ENCODE measurements around the gene PCDHGB3. TPM values are rescaled to one million over a fixed set of nuclear protein-coding genes. Genes with fewer than 3 reads are reported as not detected.
"Not testable (repeated sequence)": the region's sequence is repeated elsewhere in the genome, so short reads cannot be mapped to it uniquely, and the experiment has no call there.

PCDHGB3 gene
- 1 to 10 TPM; 6.0 to 8.3 TPM for total RNA-seq
- polyA plus RNA-seq (ENCODE audit: insufficient read length in 2 of 2), result 1 to 10 TPM; 7.1 to 8.4 TPM
- long read RNA-seq, donor 1, full-length matches to known transcripts, result 5 of 5 reads
- long read RNA-seq, donor 1, partial matches to known transcripts, result 0 of 5 reads
- long read RNA-seq, donor 1, other reads (novel, unspliced or antisense), result 0 of 5 reads
- long read RNA-seq, donor 2, partial matches to known transcripts, result 0 of 3 reads
- long read RNA-seq, donor 2, other reads (novel, unspliced or antisense), result 0 of 3 reads
- long read RNA-seq, donor 3, transcript PCDHGB3-202 (1 exons, 2,445 nt), result major isoform, 5 of 5 reads
- long read RNA-seq, donor 3, partial matches to known transcripts, result 0 of 5 reads
- long read RNA-seq, donor 3, other reads (novel, unspliced or antisense), result 0 of 5 reads
- long read RNA-seq, donor 4, partial matches to known transcripts, result 0 of 1 reads
- long read RNA-seq, donor 4, other reads (novel, unspliced or antisense), result 0 of 1 reads

- Histone ChIP-seq H3K27me3 (ENCODE audit: control insufficient read depth, insufficient read depth, low read length) (no peaks in the 10 kb centered on the region), H3K27ac (ENCODE audit: low read depth, low read length) (no peak within 1 kb of the TSS), H3K4me3 (ENCODE audit: low read depth, low read length) (no peak within 1 kb of the TSS), H3K4me1 (ENCODE audit: control insufficient read depth, insufficient read depth, low read length) (peaks cover 12% of the 10 kb centered on the region), H3K9me3 (ENCODE audit: control insufficient read depth, insufficient read depth, low read length) (peaks cover 48% of the 10 kb centered on the region), H3K36me3 (ENCODE audit: control insufficient read depth, insufficient read depth, low read length) (peaks cover 10% of the 10 kb centered on the region)
- peak in 2 of 6 donors; percentile 22 to 29 for DNase-seq (ENCODE audit: low read depth in 4 of 6, low spot score in 6 of 6)
- 18% methylated on average over 30 of the region's 32 CpGs for WGBS (ENCODE audit: insufficient coverage)
Measured at GRCh38 chr5:141369994-141370848, at the start of gene PCDHGB3. TSS of gene PCDHGB3 (plus strand) at chr5:141370242. CDS start at chr5:141370395, 153 bp downstream.

- no peaks in the 10 kb centered on the region for H3K27me3 ChIP-seq (ENCODE audit: control insufficient read depth, insufficient read depth, low read length)
- no peak for DNase-seq (ENCODE audit: low read depth in 4 of 6, low spot score in 6 of 6)
- peaks cover 25% of the 10 kb centered on the region for H3K9me3 ChIP-seq (ENCODE audit: control insufficient read depth, insufficient read depth, low read length)
- no peak overlapping the region for H3K27ac ChIP-seq (ENCODE audit: low read depth, low read length)
- H3K36me3 ChIP-seq (ENCODE audit: control insufficient read depth, insufficient read depth, low read length), result no peaks in the 10 kb centered on the region
- WGBS (ENCODE audit: insufficient coverage), result no CpG with 5 or more reads among the region's 3 CpGs
- H3K4me1 ChIP-seq (ENCODE audit: control insufficient read depth, insufficient read depth, low read length), result peaks cover 3% of the 10 kb centered on the region
- no peak overlapping the region for H3K4me3 ChIP-seq (ENCODE audit: low read depth, low read length)
Measured at GRCh38 chr5:141322261-141322660, 47.8 kb upstream of the PCDHGB3 start.

- no peaks in the 10 kb centered on the region for H3K27me3 ChIP-seq (ENCODE audit: control insufficient read depth, insufficient read depth, low read length)
- H3K27ac ChIP-seq (ENCODE audit: low read depth, low read length), result no peak overlapping the region
- WGBS (ENCODE audit: insufficient coverage), result 5% methylated on average over 22 of the region's 27 CpGs
- peaks cover 18% of the 10 kb centered on the region for H3K9me3 ChIP-seq (ENCODE audit: control insufficient read depth, insufficient read depth, low read length)
- no peaks in the 10 kb centered on the region for H3K36me3 ChIP-seq (ENCODE audit: control insufficient read depth, insufficient read depth, low read length)
- H3K4me3 ChIP-seq (ENCODE audit: low read depth, low read length), result peak overlapping the region; percentile 21
- H3K4me1 ChIP-seq (ENCODE audit: control insufficient read depth, insufficient read depth, low read length), result peaks cover 1% of the 10 kb centered on the region
- DNase-seq (ENCODE audit: low read depth in 4 of 6, low spot score in 6 of 6), result peak in 3 of 6 donors; percentile 23 to 68 (median 52)
Measured at GRCh38 chr5:141326088-141326854, 43.8 kb upstream of the PCDHGB3 start.

GRCh38 chr5:141328231-141328630 lies 41.8 kb upstream of the PCDHGB3 start:
- Histone ChIP-seq H3K27ac (ENCODE audit: low read depth, low read length) (no peak overlapping the region), H3K36me3 (ENCODE audit: control insufficient read depth, insufficient read depth, low read length) (no peaks in the 10 kb centered on the region), H3K4me3 (ENCODE audit: low read depth, low read length) (no peak overlapping the region), H3K9me3 (ENCODE audit: control insufficient read depth, insufficient read depth, low read length) (peaks cover 22% of the 10 kb centered on the region), H3K27me3 (ENCODE audit: control insufficient read depth, insufficient read depth, low read length) (no peaks in the 10 kb centered on the region), H3K4me1 (ENCODE audit: control insufficient read depth, insufficient read depth, low read length) (no peaks in the 10 kb centered on the region)
- DNase-seq (ENCODE audit: low read depth in 4 of 6, low spot score in 6 of 6), result no peak
- WGBS (ENCODE audit: insufficient coverage), result 79% methylated on average over 8 of the region's 8 CpGs

- DNase-seq (ENCODE audit: low read depth in 4 of 6, low spot score in 6 of 6), result peak in 1 of 6 donors; percentile 5
- H3K27ac ChIP-seq (ENCODE audit: low read depth, low read length), result no peak within 1 kb of the TSS
- peaks cover 21% of the 10 kb centered on the region for H3K9me3 ChIP-seq (ENCODE audit: control insufficient read depth, insufficient read depth, low read length)
- no peaks in the 10 kb centered on the region for H3K27me3 ChIP-seq (ENCODE audit: control insufficient read depth, insufficient read depth, low read length)
- H3K4me1 ChIP-seq (ENCODE audit: control insufficient read depth, insufficient read depth, low read length), result no peaks in the 10 kb centered on the region
- WGBS (ENCODE audit: insufficient coverage), result 13% methylated on average over 14 of the region's 21 CpGs
- H3K36me3 ChIP-seq (ENCODE audit: control insufficient read depth, insufficient read depth, low read length), result no peaks in the 10 kb centered on the region
- no peak within 1 kb of the TSS for H3K4me3 ChIP-seq (ENCODE audit: low read depth, low read length)
Measured at GRCh38 chr5:141330299-141331080, 39.6 kb upstream of the PCDHGB3 start, which contains the start of gene PCDHGA1. TSS of gene PCDHGA1 (plus strand) at chr5:141330514.

- not testable (repeated sequence) for H3K36me3 ChIP-seq (ENCODE audit: control insufficient read depth, insufficient read depth, low read length); H3K27ac ChIP-seq (ENCODE audit: low read depth, low read length); DNase-seq (ENCODE audit: low read depth in 4 of 6, low spot score in 6 of 6); H3K4me1 ChIP-seq (ENCODE audit: control insufficient read depth, insufficient read depth, low read length); H3K27me3 ChIP-seq (ENCODE audit: control insufficient read depth, insufficient read depth, low read length); H3K4me3 ChIP-seq (ENCODE audit: low read depth, low read length)
- 31% methylated on average over 36 of the region's 39 CpGs for WGBS (ENCODE audit: insufficient coverage)
- H3K9me3 ChIP-seq (ENCODE audit: control insufficient read depth, insufficient read depth, low read length), result peaks cover 17% of the 10 kb centered on the region
Measured at GRCh38 chr5:141332571-141332970, 37.5 kb upstream of the PCDHGB3 start.

- DNase-seq (ENCODE audit: low read depth in 4 of 6, low spot score in 6 of 6), result peak in 3 of 6 donors; percentile 19 to 74 (median 60)
- Histone ChIP-seq H3K4me3 (ENCODE audit: low read depth, low read length) (peak within 1 kb of the TSS; percentile 14), H3K36me3 (ENCODE audit: control insufficient read depth, insufficient read depth, low read length) (no peaks in the 10 kb centered on the region), H3K27me3 (ENCODE audit: control insufficient read depth, insufficient read depth, low read length) (no peaks in the 10 kb centered on the region), H3K9me3 (ENCODE audit: control insufficient read depth, insufficient read depth, low read length) (peaks cover 23% of the 10 kb centered on the region), H3K4me1 (ENCODE audit: control insufficient read depth, insufficient read depth, low read length) (peaks cover 9% of the 10 kb centered on the region), H3K27ac (ENCODE audit: low read depth, low read length) (no peak within 1 kb of the TSS)
- WGBS (ENCODE audit: insufficient coverage), result 8% methylated on average over 27 of the region's 27 CpGs
Measured at GRCh38 chr5:141338538-141339306, 31.3 kb upstream of the PCDHGB3 start, which contains the start of gene PCDHGA2. TSS of gene PCDHGA2 (plus strand) at chr5:141338760.

GRCh38 chr5:141340781-141341354 lies 29.2 kb upstream of the PCDHGB3 start:
- not testable (repeated sequence) for DNase-seq (ENCODE audit: low read depth in 4 of 6, low spot score in 6 of 6); H3K27me3 ChIP-seq (ENCODE audit: control insufficient read depth, insufficient read depth, low read length); H3K4me3 ChIP-seq (ENCODE audit: low read depth, low read length); H3K36me3 ChIP-seq (ENCODE audit: control insufficient read depth, insufficient read depth, low read length); H3K27ac ChIP-seq (ENCODE audit: low read depth, low read length)
- Histone ChIP-seq H3K4me1 (ENCODE audit: control insufficient read depth, insufficient read depth, low read length) (peaks cover 13% of the 10 kb centered on the region), H3K9me3 (ENCODE audit: control insufficient read depth, insufficient read depth, low read length) (peaks cover 41% of the 10 kb centered on the region)
- 51% methylated on average over 34 of the region's 45 CpGs for WGBS (ENCODE audit: insufficient coverage)
